GM21576 (cell line): Measurements from ENCODE around the gene C5orf58.

ENCODE experiments used
- ATAC-seq: cut with Tn5 transposase; IDR thresholded peaks from one replicate; pipeline ENCODE4 v1.9.1; 2021; ENCODE audit warnings: mild to moderate bottlenecking, moderate library complexity; ENCODE audit not compliant: unreplicated experiment

Gene C5orf58

DNA sequence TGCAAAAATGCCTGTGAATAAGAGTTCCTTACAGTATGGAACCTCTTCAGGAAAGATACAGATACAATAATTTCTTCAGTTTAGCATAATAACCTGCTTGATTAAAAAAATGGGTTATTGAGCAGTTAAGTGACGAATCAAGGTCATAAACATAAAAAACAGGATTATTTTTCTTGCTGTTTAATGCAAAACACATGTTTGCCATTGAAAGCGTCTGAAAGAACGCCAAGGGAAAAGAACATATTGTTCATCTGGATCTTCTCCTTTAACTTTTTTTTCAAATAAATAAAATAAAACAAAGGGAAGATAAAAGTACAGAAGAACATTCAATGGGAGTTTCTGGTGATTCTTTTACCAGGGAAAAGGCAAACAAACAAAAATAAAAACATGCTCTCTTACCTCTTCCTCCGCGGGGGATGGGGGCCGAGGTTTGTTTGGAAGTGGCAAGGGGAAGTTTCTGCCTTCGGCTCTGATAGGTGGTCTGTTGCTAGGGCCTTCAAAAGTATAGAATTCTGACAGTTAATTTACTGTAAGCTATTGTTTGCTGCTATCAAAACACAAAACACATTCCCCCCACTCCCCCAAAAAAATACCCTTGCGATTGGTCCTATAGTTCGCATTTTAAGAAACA lies 20.1 kb downstream of the C5orf58 start:
- ATAC-seq: no peak

DNA sequence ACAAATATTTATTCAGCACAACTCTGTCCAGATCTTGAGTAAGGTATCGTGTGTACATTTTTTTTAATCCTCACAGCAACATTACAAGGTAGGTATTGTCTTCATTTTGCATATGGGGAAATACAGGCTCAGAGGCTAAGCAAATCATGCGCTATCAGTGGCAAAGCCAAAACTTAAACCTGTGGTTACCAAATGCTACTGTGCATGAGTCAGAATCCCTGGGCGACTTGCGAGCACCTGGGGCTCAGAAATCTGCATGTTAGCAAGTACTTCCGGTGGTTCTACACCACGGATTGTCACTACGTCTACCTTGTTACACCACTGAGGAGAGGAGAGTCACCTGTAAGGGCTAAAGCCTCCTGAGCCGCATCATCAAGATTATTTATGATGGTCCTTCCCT lies 21.3 kb downstream of the C5orf58 start:
- peak; percentile 89 for ATAC-seq

DNA sequence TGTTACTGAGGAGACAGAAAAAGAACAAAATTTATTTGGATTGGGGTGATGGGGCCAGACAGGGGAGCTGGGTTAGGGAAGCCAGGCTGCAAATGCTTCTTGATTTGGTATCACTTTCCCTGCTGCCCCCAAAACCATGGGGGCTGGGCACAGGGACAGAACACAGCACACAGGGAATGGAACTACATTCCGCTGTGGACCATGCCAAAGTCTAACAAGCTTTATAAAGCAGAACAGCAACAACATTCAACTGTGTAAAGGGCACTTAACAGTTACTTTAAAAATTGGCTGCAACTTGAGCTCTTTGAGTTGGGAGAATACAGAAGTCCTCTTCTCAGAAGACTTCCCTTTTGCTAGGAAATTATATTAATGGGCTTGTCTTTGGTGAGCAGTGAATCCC lies 23.8 kb downstream of the C5orf58 start:
- ATAC-seq: no peak

DNA sequence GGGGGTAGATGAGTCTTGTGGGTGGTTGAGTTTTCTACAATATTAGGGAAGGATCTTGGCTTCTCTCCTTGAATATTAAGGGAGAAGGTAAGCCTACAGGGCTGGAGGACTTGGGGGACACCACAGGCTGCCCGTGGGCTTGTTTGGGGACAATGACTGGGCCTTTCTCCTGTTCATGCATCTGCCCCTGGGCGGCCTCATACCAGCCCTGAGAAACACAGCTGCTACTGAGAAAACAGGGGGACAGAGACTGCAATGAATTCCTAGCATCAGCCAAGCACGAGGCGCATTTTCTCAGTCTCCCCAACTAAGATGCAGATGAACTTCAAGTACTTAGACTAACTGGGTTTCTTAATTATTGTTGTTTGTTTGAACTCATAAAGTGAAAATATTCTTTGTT lies 24.6 kb downstream of the C5orf58 start:
- no peak for ATAC-seq

DNA sequence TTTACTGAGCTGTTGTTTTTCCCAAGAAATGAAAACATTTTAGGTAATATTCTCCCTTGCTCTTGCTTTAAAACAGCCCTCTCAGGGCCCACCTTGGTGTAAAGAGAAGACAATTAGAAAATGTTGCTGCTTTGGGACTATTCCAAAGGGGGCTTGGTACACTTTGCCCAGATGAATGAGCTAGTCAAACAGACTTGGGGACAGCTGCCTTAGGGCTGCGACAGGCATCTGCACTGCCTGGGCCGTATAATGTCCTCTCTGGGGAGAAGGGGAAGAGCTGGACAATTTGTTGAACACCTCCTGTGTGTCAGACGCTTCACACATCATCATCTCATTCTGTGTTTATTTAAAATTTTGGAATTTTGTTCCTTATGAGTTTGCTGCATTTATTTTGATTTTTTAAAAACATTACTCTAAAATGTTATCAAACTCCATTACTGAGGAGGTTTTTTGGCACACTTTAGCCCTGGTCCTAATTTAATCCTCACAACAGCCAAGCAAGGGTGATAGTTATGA lies 28.8 kb downstream of the C5orf58 start:
- no peak for ATAC-seq

DNA sequence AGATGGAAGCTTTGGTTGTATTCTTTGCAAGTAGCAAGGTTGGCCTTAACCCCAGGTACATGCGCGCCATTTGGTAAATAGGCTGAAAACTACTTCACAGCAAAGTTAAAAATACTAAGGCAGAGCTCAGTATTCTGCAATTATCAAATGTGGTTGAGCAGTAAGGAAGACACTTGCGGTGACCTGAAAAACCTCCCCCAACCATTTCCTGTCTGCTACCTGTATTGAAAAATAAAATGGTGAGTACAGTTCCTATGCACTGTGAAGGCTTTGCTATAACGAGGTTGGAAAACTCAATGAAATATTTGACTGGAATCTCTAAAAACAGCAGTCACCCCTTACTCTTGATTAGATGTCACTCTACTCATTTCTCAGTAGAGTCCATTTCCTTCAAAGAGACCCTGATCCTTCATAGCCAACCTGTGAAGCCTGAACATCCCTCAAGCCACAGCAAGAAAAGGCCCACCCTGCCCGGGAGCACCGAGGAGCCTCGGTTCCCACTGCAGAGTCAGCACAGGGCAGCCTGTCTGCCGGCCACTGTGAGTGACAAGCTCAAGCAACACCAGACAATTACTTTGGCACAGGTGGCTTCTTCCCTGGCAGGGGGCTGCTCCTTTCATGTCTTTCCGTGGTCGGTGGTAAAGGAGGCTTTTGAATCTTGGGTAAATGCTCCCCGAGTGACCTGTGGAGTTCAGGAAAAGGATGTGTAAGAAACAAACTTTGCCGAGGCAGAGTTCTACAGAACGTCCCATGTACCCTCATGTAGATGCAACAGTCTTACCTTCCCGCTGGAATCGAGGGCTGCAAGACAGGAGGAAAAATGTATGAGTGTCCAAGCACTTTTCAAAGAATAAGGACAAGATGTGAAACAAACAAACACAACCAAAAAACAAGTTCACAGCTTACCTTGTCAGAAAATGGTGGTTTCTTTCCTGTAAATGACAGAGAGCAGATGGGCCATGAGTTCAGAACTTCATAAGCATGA lies 29.6 kb downstream of the C5orf58 start:
- ATAC-seq: no peak

DNA sequence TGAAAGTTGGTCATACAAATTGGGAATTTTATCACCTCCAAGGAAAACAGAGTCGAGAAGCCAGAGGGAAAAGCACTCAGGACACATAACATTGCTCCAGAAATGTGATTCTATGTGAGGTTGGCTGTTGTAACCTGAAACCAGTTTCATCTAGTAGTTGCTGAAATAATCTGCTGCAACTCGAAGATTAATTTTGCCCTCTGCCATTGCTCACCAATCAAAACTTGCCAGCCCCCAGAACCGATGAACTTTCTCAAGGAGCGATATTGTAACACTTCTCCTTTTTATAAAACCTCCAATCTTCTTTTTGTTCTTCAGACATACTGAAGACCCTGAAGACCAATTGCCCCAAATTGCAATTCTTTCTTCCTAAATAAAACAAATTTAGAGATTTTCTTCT lies 31.1 kb downstream of the C5orf58 start:
- no peak for ATAC-seq

DNA sequence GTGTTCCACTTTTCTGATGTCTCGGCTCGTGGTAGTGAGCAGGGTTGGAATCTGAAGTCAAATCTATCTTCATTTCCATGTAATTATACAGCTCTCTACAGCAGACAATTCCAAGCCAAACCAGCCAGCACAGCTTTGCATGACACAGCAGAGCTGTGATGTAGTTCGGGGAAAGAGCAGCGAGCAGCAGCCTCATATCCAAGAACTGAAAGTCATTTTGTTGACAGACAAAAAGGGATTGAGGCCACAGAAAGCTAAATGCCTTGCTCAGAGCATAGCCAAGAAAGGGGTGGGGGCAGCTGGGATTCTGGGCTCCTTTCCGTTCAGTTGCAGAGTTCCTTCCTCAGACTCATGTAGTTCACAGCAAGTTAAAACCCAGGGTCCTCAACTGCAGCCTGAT lies 32.7 kb downstream of the C5orf58 start:
- ATAC-seq: no peak

DNA sequence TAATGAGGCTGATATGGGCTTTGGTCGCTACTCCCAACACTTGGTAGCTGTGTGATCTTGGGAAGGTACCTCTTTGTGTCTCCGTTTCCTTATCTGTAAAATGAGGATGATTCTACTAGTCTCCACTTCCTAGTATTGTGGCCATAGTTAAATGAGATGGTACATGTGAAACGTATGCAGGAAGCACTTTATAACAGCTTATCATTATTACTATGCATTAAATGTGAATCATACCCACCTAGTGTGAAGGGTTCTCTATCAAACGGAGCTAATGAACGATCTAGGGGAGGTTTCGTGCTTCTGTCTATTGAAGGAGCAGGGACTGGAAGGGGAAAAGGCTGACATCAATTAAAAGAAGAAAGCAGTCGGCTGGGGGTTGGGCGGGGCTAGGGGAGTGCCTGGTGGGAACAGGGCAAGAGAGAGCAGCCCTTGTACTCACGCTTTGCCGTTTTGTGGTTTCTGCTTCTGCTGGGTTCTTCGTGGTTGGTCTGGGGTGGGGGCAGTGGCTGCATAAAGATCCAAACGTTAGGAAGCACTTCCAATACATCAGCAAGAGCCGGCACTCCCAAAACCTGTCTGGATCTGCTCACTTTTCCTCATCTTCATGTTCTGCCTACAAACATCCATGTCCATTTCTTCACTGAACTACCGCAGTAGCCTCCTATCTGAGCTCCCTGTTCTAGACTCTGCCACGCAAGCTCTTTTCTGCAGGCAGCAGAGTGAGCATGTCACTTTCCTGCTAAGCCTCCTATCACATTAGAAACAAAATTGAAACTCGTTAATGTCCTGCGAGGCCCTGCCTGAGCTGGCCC lies 34.0 kb downstream of the C5orf58 start:
- no peak for ATAC-seq

DNA sequence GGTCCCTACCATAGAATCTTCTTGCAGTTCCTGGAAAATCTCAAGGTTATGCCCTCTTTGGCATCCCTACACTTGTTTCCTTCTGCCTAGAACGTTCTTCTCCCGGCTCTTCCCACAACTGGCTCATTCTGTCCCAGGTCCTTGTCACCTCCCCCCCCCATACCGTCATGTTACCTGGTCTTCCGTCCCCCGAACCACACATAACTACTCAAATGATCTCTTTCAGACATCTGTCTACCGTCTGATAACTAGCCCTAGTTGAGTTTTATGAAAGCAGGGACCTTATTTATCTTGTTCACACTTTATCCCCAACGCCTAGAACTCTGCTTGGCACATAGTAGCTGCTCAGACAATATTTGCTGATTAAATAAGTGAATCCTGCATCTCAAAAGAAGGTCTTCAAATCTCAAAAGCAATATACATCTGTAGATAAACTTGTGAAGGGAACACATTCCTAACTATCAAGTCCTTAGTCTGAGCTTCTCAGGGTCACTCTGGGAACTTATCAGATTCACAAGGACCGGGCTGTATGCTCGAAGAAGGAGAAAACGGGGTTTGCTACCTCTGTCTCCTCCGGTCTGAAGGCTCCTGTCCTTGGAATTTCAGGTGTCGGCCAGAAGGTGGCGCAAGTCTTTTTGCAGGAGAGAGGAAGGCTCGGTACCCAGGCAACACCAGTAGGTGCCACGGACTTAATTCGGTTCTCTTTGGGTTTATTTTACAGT lies 34.8 kb downstream of the C5orf58 start:
- peak; percentile 88 for ATAC-seq

DNA sequence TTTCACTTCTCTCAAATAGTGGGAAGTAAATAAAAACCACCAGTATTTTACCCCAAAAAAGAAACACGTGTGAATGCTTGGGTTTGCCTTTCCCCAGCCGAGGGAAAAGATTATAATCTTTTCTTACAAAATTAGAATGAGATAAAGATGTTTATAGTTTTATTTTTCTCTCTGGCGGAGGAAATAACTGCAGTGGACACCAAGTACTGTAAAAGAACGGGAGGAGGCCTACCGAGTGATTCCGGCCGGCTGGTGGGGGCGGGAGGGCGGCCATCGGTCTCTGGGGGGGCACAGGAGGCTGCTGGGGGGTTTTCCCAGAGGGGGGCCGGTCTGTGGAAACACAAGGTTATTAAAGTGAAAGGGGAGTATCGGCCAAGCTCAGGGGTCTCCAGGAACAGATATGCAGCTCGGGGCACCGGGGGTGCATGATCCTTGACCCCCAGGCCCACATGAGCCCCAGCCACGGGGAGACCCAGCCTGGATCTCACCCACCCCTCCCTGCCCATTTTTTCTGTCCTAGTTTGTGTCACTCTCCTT lies 35.4 kb downstream of the C5orf58 start:
- no peak for ATAC-seq

DNA sequence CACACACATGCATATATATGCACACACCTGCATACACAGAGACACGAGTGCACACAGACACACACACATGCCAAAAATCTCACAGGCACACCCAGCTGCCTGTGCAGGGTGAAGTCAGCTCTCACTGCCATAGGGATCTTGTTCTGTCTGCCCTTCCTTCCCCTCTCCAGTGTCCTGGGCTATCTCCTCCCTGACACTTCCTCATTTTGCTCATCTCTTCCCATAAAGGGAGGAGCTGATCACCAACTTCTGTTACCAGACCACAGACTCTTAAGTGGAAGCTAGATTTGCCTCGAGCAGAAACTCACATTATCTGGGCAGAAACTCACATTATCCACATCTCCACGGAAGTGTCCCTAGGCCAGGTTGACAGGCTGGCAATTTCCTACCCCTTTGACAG lies 36.1 kb downstream of the C5orf58 start:
- ATAC-seq: no peak

DNA sequence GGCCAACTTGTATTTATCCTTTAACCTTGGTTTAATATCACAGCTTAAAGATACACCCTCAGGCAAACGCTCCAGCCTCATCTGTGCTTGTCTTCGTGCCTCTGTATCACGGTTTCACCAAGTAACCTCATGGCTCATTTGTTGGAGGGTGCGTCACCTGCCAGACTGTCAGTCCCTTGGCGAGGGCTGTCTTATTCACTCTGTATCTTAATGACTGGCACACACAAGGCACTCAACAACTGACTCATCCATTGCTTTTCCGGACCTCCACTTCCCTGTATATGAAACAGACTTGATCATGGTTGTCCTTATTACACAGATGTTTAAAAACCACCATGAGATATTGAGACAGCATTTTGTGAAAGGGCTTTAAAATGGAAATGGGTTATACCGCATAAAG lies 36.8 kb downstream of the C5orf58 start:
- no peak for ATAC-seq

DNA sequence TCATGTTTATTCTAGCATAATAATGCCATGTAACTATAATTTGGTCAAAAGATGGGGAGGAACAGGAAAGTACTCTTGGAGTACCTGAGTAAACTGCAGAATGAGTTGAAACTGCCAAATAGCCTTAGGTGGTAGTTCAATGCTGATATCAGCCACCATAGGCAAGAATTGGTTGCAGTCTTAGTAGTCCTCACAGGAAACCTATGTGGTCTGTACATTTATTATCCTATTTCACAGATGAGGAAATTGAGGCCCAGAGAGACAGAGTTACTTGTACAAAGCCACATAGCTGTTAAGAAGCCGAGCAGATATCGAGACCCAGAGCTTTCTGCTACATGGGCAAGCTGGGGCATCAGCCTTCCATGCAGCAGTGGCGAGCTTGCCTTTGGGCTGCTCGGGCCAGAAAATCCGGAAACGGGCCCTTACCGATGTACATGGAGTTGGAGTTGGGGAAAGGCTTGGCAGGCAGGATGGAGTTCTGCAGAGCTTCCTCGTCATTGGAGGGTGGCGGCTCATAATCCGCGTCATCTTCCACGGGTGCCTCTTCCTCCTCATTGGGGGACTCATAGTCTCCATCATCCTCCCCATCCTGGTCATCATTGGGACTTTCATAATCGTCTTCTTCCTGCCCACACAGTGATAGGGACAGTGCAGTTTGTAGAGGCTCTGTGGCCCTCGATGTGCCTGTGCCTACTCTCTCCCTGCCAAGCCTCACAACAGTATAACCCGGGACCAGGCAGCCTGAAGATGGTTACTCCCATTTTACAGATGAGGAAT lies 37.7 kb downstream of the C5orf58 start:
- ATAC-seq: no peak

DNA sequence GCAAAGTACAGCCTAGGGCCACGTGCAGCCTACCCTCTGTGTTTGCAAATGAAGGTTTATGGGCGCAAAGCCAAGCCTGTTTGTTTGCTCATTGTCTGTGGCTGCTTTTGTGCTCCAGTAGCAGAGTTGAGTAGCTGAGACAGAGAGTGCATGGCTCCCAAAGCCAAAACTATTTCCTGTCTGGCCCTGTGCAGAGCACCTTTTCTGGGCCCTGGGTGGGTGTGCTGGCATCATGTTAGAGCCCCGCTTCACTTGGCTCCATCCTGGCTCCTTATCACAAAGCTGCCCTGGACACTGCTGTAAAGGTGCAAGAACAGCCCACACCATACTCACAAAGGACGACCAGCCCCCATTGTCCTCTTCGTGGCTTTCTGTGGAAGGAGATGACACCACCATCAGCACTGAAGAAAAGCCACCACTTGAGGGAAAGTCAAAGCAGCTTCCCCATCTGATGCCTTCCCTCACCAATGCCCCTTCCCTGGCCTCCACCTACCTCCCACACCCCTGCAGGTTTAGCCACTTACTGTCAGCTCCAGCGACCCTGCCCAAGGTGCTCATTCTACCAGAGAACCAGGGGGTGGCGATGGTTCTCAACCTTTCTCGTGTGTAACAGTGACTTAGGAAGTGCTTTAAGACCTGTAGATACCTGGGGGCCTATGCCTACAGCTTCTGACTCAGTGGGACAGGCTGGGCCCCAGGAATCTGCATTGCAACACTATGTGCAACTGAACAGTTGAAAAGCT lies 41.4 kb downstream of the C5orf58 start:
- no peak for ATAC-seq

DNA sequence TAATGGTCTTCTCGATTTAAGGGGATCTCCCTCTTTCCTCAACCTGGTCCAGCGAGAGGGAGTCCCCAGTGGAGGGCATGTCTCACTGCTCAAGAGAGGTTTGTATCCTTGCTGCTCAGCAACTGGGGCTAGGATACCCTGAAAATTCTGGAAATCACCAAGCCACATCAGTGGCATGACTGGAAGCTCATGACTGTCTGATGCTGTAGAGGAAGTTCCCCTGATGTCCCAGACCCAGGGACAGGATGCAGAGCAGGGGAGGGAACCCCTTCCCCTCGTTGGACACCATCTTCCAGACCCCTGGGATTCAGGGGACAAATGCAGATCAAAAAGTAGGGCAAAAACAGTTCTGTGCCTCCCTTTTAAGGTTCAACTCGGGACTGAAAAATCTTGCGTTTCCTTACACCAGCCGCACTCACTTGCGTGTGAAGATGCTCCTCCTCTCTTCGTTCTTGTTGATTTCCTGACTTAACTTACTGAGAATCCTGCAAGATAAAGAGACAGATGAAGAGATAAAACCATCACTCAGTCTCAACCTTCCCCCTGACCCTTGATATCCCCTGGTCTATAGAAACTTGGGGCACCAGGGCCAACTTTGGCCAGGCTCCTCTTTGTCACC lies 42.7 kb downstream of the C5orf58 start:
- ATAC-seq: no peak

DNA sequence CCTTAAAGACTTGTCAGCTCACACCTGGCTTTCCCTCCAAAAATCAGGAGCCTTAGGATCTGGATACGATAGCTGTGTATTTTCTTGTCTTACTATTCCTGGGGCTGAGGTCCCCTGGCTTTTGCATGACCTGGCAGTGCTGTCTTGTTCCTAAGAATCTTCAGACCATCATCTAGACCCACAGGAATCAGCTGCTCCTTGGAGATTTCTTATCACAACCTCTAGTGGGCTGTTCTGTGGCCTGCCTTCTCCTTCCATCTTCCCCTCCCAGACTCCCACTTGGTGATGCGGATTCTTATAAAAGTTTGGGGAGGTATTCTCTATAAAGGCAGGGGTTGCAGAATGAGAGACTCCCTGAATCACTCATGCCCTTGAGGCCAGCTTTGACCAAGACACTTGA lies 43.4 kb downstream of the C5orf58 start:
- no peak for ATAC-seq

DNA sequence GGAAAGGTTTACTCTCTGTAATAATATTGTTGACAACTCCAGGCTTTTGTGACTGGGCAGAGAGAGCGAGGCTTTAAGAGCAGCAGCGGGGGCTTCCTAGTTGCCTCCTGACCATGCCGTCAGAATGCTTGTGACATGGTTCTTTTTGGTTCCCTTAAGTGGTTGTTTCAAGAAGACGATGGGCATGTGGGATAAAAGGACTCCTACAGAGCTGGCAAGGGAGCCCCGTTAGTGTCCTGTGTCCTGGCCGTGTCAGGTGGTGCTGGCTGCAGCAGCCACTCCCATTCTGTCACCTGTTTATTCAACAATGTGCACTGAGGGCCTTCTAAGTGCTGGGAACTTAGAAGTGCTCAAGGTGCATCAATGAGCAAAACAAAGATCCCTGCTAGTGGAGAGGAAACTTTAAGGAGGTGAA lies 45.1 kb downstream of the C5orf58 start:
- no peak for ATAC-seq
